Cardiac septum (tissue), 1 donor: Measurements from ENCODE around the gene YEATS4. TPM values are rescaled to one million over a fixed set of nuclear protein-coding genes. Genes with fewer than 3 reads are reported as not detected.
"Not testable (repeated sequence)": the region's sequence is repeated elsewhere in the genome, so short reads cannot be mapped to it uniquely, and the experiment has no call there.

Experiments
- DNase-seq: peaks from one replicate; pipeline ENCODE4 v3.0.0-alpha.2; 2020; ENCODE audit warnings: low spot score
- intact Hi-C: fragments of 100-400 bp; cut with DNase I; formaldehyde crosslinking; loops from one replicate; pipeline ENCODE4 v1.14.0; 2022
- long read RNA-seq: library from polyadenylated mRNA; unstranded; transcript quantifications from one replicate; pipeline ENCODE4 v2.0.0, GENCODE V29; 2021
- total RNA-seq: library from RNA; stranded (reverse); fragmentation: NEBNext Ultra II Directional; extraction: Animal tissue kit (Norgen Biotek cat#: 25700); gene quantifications from one replicate; pipeline ENCODE4 v1.2.1, GENCODE V29; 2021
- donor health status: DM: no; HTN: no; CAD: no.

YEATS4 gene
- total RNA-seq: 14.6 TPM
- long read RNA-seq, transcript YEATS4-201 (7 exons, 1,434 nt): major isoform, 13 of 17 reads
- long read RNA-seq, partial matches to known transcripts: 0 of 17 reads
- long read RNA-seq, other reads (novel, unspliced or antisense): 1 of 17 reads

GRCh38 chr12:69359531-69360347 lies at the start of gene YEATS4:
TSS of gene YEATS4 (plus strand) at chr12:69359743. CDS start at chr12:69359973, 230 bp downstream.
- intact Hi-C loops: loop anchor here (2.0 kb wide), 1 partner anchor 111 kb away; the partner anchor contains the start of gene FRS2
- DNase-seq: peak; percentile 91

GRCh38 chr12:69313209-69313608 lies 46.3 kb upstream of the YEATS4 start:
- DNase-seq: no peak
- intact Hi-C loops: no loop called here

DNA sequence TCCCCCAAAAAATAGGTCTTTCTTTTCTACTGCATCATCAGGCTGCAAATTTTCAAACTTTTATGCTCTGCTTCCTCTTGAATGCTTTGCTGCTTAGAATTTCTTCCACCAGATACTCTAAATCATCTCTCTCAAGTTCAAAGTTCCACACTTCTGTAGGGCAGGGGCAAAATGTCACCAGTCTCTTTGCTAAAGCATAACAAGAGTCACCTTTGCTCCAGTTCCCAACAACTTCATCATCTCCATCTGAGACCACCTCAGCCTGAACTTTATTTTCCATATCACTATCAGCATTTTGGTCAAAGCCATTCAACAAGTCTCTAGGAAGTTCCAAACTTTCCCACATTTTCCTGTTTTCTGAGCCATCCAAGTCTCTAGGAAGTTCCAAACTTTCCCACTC lies 42.8 kb upstream of the YEATS4 start:
- DNase-seq, intact Hi-C loops: not testable (repeated sequence)

- intact Hi-C loops, DNase-seq: not testable (repeated sequence)
Observed at GRCh38 chr12:69317233-69317632, 42.3 kb upstream of the YEATS4 start.

DNA sequence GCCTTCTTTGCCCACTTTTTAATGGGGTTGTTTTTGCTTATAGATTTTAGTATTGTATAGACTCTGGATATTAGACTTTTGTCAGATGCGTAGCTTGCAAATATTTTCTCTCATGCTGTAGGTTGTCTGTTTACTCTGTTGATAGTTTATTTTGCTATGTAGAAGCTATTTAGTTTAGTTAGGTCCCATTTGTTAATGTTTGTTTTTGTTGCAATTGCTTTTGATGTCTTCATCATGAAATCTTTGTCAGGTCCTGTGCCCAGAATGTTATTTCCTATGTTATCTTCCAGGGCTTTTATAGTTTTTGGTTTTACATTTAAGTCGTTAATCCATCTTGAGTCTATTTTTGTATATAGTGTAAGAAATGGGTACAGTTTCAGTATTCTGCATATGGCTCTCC lies 41.3 kb upstream of the YEATS4 start:
- DNase-seq: no peak

DNA sequence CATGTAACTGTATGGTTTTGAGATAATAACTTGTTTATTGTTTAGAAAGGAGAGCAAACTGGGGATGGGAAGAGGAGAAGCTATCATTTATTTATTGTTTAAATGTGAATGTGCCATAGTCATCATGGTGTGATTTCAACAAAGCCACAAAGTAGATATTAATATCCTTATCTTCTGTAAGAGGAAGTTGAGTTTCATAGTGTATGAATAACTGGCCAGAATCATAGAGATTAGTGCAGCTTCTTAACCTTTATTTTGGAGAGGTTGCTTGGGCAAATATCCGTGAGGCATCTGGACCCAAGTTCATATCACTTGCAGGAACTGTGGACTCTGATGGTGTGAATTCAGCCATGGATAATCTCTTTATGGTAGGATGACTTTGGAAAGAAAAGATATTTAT lies 38.2 kb upstream of the YEATS4 start:
- intact Hi-C loops: no loop called here

More for the DNA sequence above, 41.3 kb upstream of the YEATS4 start:
- intact Hi-C loops: no loop called here

GRCh38 chr12:69324797-69325466 lies 34.6 kb upstream of the YEATS4 start:
- intact Hi-C loops: no loop called here
- DNase-seq: no peak

More for the DNA sequence above, 38.2 kb upstream of the YEATS4 start:
- no peak for DNase-seq

GRCh38 chr12:69328426-69328825 lies 31.1 kb upstream of the YEATS4 start:
- intact Hi-C loops: no loop called here
- no peak for DNase-seq

DNA sequence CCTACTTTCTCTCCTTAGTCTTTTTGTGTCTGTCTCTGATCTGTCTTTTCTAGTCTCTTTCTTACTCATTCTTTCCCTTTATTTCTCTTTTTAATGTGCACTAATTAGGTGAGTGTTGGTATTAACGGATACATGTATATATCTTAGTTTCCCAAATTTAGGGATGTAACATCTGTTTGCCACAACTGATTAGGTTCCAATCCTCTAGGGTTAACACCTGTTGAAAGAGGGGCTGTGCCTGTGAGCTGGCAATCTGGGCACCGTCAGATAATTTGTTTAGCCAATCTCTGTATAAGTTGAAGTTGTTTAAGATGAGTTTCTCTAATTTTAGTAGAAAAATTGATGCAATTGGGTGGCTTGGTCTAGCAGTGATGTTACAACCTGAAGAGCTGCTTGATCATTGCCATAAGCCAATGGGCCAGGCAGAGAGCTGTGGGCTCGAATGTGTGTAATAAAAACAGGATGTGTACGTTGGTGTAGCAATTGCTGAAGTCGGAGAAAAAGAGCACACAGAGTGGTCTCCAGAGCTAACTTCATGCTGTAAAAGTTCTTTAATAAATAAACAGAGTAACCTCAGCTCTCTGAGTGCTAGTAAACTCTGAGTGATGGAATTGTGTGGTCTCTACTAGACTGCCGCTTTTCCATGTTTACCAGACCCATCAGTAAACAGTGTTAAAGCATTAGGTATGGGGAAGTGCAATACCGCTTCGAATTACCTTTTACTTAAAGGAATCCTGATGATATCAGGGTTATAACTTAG lies 29.7 kb upstream of the YEATS4 start:
- intact Hi-C loops: no loop called here
- DNase-seq: no peak

DNA sequence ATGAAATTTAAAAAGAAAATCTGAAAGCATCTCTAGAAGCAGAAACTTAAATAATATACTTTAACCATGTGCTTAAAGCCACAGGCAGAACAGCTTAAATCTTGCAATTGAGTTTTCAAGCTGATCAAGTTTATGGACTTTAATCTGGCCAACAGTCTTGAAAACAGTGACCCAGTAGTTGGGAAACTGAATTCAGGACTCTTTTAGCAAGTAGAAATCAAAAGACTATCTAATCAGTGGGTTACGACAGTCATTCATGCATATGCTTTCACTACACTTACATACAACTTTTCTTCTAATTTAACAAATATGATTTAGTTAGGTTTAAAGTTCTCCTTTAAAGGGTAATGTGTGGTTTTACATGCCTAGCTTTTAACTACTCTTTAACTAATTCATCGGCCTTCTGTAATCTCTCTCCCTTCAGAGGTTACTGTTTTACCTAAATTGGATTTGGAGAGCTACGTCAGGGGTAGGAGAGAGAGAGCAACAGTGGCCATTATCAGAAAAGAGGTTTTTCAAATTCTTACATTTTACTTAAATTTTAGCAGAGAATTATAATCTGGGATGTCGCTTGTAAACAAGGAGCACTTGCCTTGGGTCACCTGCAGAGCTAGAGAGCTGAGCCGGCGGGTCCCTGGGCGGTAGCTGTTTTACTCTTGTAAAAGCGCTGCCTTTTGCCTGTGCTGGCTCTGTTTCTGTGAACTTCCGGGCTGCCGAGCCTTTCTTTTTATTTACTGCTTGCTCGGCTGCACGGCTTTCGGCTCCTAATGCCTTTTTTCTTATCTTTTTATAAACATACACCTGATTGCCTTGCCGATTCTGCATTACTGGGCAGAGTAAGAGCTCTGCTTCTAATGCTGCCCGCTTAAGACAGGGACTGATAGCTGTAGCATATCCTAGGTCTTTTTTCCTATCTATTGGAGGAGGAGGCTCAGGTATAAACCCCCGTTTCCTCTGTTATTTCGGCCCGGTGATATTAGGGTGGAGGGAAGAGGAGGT lies 28.8 kb upstream of the YEATS4 start:
- DNase-seq: no peak
- intact Hi-C loops: no loop called here

GRCh38 chr12:69331519-69331908 lies 28.0 kb upstream of the YEATS4 start:
- intact Hi-C loops: no loop called here
- no peak for DNase-seq

- intact Hi-C loops: no loop called here
- no peak for DNase-seq
Observed at GRCh38 chr12:69331909-69332684, 27.4 kb upstream of the YEATS4 start.

DNA sequence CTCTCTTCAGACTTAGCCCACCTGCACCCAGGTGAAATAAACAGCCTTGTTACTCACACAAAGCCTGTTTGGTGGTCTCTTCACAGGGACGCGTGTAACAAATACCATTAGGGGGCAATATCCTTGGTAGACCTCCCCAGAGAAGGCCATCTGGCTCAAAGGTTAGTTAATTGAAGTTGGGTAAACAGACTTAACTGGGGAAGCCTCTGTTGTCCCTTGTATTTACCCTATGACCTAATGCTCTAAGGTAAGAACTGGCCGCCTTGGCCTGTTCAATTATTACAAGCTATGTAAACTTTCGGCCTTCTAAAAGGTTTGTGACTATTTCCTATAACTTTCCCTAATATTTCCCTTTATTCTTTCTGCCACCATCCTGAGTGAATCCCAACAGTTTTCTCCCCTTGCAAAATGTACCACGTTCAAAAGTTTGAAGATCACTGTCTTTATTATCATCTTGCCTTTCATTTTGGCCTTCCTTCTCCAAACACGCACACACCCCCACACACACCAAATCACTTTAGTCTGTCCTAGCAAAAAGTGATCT lies 26.7 kb upstream of the YEATS4 start:
- DNase-seq: no peak
- intact Hi-C loops: no loop called here

GRCh38 chr12:69334158-69334557 lies 25.4 kb upstream of the YEATS4 start:
- intact Hi-C loops: no loop called here
- no peak for DNase-seq

GRCh38 chr12:69337311-69338090 lies 22.0 kb upstream of the YEATS4 start:
- DNase-seq: no peak
- intact Hi-C loops: no loop called here

GRCh38 chr12:69338120-69338859 lies 21.3 kb upstream of the YEATS4 start:
- intact Hi-C loops: no loop called here
- DNase-seq: no peak
